Prostate gland (tissue), 2 donors: ENCODE data around the gene NANOS2.
A peak's percentile ranks its signal among the peaks of the same experiment; 100 is the strongest.

ENCODE experiments used
- CTCF ChIP-seq, 4 experiments: fragments of 200-600 bp in 2 of 4; fragments of 450-650 bp in 2 of 4; sonication (generic) in 2 of 4; IDR thresholded peaks; 1 replicate in 3 of 4; 2 replicates in 1 of 4; pipeline ENCODE4 v1.5.1; 2016 to 2019; ENCODE audit warnings: antibody characterized with exemption in 4 of 4, mild to moderate bottlenecking in 2 of 4, moderate library complexity in 2 of 4
- POLR2A ChIP-seq: fragments of 450-650 bp; IDR thresholded peaks from one replicate; pipeline ENCODE4 v1.6.1; 2016; ENCODE audit warnings: antibody characterized with exemption, mild to moderate bottlenecking
- POLR2AphosphoS5 ChIP-seq: sonication (generic); formaldehyde crosslinking; IDR thresholded peaks from one replicate; pipeline ENCODE4 v1.6.1; 2017; ENCODE audit warnings: antibody characterized with exemption

GRCh38 chr19:45886427-45887199 lies 28.0 kb downstream of the NANOS2 start:
- TF ChIP-seq POLR2A (no peak), POLR2AphosphoS5 (peak; percentile 98), CTCF (IDR thresholded peaks at IDR 0.05) (no peak)
